HG03439 (cell line): ENCODE results near the gene SFRP4.
A peak's percentile ranks its signal among the peaks of the same experiment; 100 is the strongest.

Source experiments
- ATAC-seq: cut with Tn5 transposase; IDR thresholded peaks from one replicate; pipeline ENCODE4 v1.9.1; 2021; ENCODE audit warnings: mild to moderate bottlenecking, moderate library complexity; ENCODE audit not compliant: unreplicated experiment

Gene SFRP4

GRCh38 chr7:37925620-37926019 is 9.0 kb upstream of the SFRP4 start:
- no peak for ATAC-seq

- no peak for ATAC-seq
Observed at GRCh38 chr7:37924491-37925041, 7.9 kb upstream of the SFRP4 start.

- ATAC-seq = no peak
Observed at GRCh38 chr7:37923996-37924395, 7.4 kb upstream of the SFRP4 start.

- no peak for ATAC-seq
Observed at GRCh38 chr7:37921876-37922275, 5.3 kb upstream of the SFRP4 start.

GRCh38 chr7:37920849-37921805 is 4.5 kb upstream of the SFRP4 start:
- ATAC-seq = peak; percentile 37

- peak; percentile 38 for ATAC-seq
Observed at GRCh38 chr7:37920305-37920848, 3.8 kb upstream of the SFRP4 start, which contains the start of gene EPDR1. Gene EPDR1 (plus strand): TSS chr7:37920640. CDS start chr7:37920940, 300 bp downstream.

GRCh38 chr7:37918526-37918925 is 1.9 kb upstream of the SFRP4 start:
- ATAC-seq = no peak

- no peak for ATAC-seq
Observed at GRCh38 chr7:37916017-37916672, 472 bp downstream of the SFRP4 start.

- no peak for ATAC-seq
Observed at GRCh38 chr7:37915438-37915837, 1.2 kb downstream of the SFRP4 start.

- ATAC-seq = no peak
Observed at GRCh38 chr7:37912756-37913155, 3.9 kb downstream of the SFRP4 start.

GRCh38 chr7:37908221-37908788 is 8.3 kb downstream of the SFRP4 start:
- ATAC-seq = no peak

GRCh38 chr7:37901890-37902524 is 14.6 kb downstream of the SFRP4 start:
- ATAC-seq = no peak

- ATAC-seq = no peak
Observed at GRCh38 chr7:37901236-37901827, 15.3 kb downstream of the SFRP4 start.

- ATAC-seq = no peak
Observed at GRCh38 chr7:37899712-37900247, 16.8 kb downstream of the SFRP4 start.

GRCh38 chr7:37894671-37895070 is 21.9 kb downstream of the SFRP4 start:
- ATAC-seq = no peak

GRCh38 chr7:37893359-37893758 is 23.3 kb downstream of the SFRP4 start:
- ATAC-seq = no peak

- no peak for ATAC-seq
Observed at GRCh38 chr7:37882086-37882485, 34.5 kb downstream of the SFRP4 start.
